Liver (tissue), 3 donors: Measurements from ENCODE around the gene SNX9.

Experiments
- ATF3 ChIP-seq: IDR thresholded peaks from 2 replicates; pipeline ENCODE4 v1.6.1; 2016; ENCODE audit warnings: antibody characterized with exemption
- CTCF ChIP-seq: fragments of 150-350 bp; IDR thresholded peaks from 2 replicates; pipeline ENCODE4 v1.5.1; 2017; ENCODE audit warnings: improper control_type of control experiment, low read depth, low read length; ENCODE audit not compliant: missing input control
- GABPA ChIP-seq, 2 donors: IDR thresholded peaks in 1 of 2; conservative IDR thresholded peaks in 1 of 2; 2 replicates each; pipeline ENCODE4 v1.6.1; 2016; ENCODE audit warnings: antibody characterized with exemption in 2 of 2, mild to moderate bottlenecking in 1 of 2, moderate library complexity in 1 of 2
- HNF4G ChIP-seq: IDR thresholded peaks from 2 replicates; pipeline ENCODE4 v1.6.1; 2016; ENCODE audit warnings: antibody characterized with exemption
- JUND ChIP-seq, 2 donors: IDR thresholded peaks; 2 replicates each; pipeline ENCODE4 v1.6.1; 2016; ENCODE audit warnings: antibody characterized with exemption in 2 of 2
- MAX ChIP-seq: IDR thresholded peaks from 2 replicates; pipeline ENCODE4 v1.6.1; 2016; ENCODE audit warnings: antibody characterized with exemption
- RAD21 ChIP-seq, 2 donors: IDR thresholded peaks; 2 replicates each; pipeline ENCODE4 v1.6.1; 2016; ENCODE audit warnings: antibody characterized with exemption in 2 of 2, mild to moderate bottlenecking in 2 of 2
- RXRA ChIP-seq, 2 donors: IDR thresholded peaks; 2 replicates each; pipeline ENCODE4 v1.6.1; 2017 to 2018; ENCODE audit warnings: antibody characterized with exemption in 2 of 2, mild to moderate bottlenecking in 1 of 2
- SP1 ChIP-seq: IDR thresholded peaks from 2 replicates; pipeline ENCODE4 v1.6.1; 2018; ENCODE audit warnings: antibody characterized with exemption, mild to moderate bottlenecking
- TAF1 ChIP-seq: conservative IDR thresholded peaks from 2 replicates; pipeline ENCODE4 v1.6.1; 2016; ENCODE audit warnings: antibody characterized with exemption, mild to moderate bottlenecking
- YY1 ChIP-seq: IDR thresholded peaks from 2 replicates; pipeline ENCODE4 v1.6.1; 2016; ENCODE audit warnings: antibody characterized with exemption, mild to moderate bottlenecking
- TF ChIP-seq, protein P1 (sequence below): IDR thresholded peaks from 2 replicates; pipeline ENCODE4 v1.6.1; 2016; ENCODE audit warnings: antibody characterized with exemption, mild to moderate bottlenecking
- TF ChIP-seq, protein P2 (sequence below): IDR thresholded peaks from 2 replicates; pipeline ENCODE4 v1.6.1; 2016; ENCODE audit warnings: antibody characterized with exemption
- donor health status: healthy.
- donor health status: healthy.

DNA sequence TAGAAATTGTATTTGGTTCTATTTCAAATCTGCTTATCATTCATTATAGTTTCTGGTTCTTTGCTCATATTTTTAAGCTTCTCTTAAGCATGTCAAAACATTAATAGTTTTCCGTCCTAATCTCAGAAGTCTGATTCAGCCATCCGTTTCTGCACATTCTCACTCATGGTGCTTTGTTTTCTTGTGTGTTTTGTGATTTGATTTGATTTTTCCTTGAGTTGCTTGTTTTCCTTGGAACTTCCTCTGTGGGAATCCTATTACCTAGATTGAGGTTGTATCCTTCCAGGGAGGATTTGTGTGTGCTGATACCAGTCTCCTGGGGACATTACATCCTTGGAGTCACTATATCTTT, 7.9 kb downstream of the SNX9 start:
- no peak for TF ChIP-seq GABPA (IDR thresholded peaks at IDR 0.05 in 1 of 2, conservative IDR thresholded peaks at IDR 0.05 in 1 of 2)
- no peak for TF ChIP-seq CTCF
- TF ChIP-seq TAF1, result no peak
- no peak for TF ChIP-seq RXRA (IDR thresholded peaks at IDR 0.05)
- TF ChIP-seq YY1, result no peak
- TF ChIP-seq RAD21 (IDR thresholded peaks at IDR 0.05), result no peak
- no peak for TF ChIP-seq MAX
- no peak for TF ChIP-seq ATF3
- no peak for TF ChIP-seq SP1
- no peak for TF ChIP-seq HNF4G
- no peak for TF ChIP-seq JUND (IDR thresholded peaks at IDR 0.05)
- TF ChIP-seq, protein P1, sequence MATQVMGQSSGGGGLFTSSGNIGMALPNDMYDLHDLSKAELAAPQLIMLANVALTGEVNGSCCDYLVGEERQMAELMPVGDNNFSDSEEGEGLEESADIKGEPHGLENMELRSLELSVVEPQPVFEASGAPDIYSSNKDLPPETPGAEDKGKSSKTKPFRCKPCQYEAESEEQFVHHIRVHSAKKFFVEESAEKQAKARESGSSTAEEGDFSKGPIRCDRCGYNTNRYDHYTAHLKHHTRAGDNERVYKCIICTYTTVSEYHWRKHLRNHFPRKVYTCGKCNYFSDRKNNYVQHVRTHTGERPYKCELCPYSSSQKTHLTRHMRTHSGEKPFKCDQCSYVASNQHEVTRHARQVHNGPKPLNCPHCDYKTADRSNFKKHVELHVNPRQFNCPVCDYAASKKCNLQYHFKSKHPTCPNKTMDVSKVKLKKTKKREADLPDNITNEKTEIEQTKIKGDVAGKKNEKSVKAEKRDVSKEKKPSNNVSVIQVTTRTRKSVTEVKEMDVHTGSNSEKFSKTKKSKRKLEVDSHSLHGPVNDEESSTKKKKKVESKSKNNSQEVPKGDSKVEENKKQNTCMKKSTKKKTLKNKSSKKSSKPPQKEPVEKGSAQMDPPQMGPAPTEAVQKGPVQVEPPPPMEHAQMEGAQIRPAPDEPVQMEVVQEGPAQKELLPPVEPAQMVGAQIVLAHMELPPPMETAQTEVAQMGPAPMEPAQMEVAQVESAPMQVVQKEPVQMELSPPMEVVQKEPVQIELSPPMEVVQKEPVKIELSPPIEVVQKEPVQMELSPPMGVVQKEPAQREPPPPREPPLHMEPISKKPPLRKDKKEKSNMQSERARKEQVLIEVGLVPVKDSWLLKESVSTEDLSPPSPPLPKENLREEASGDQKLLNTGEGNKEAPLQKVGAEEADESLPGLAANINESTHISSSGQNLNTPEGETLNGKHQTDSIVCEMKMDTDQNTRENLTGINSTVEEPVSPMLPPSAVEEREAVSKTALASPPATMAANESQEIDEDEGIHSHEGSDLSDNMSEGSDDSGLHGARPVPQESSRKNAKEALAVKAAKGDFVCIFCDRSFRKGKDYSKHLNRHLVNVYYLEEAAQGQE, result no peak
- TF ChIP-seq, protein P2, sequence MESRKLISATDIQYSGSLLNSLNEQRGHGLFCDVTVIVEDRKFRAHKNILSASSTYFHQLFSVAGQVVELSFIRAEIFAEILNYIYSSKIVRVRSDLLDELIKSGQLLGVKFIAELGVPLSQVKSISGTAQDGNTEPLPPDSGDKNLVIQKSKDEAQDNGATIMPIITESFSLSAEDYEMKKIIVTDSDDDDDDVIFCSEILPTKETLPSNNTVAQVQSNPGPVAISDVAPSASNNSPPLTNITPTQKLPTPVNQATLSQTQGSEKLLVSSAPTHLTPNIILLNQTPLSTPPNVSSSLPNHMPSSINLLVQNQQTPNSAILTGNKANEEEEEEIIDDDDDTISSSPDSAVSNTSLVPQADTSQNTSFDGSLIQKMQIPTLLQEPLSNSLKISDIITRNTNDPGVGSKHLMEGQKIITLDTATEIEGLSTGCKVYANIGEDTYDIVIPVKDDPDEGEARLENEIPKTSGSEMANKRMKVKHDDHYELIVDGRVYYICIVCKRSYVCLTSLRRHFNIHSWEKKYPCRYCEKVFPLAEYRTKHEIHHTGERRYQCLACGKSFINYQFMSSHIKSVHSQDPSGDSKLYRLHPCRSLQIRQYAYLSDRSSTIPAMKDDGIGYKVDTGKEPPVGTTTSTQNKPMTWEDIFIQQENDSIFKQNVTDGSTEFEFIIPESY, result no peak
